DOHH2 (cell line): ENCODE measurements around the gene ANKS3.

ENCODE experiments used
- H3F3A ChIP-seq: fragments of 200-600 bp; sonication (generic), shearing (Covaris generic); 2 replicates; pipeline ENCODE4 v1.6.0; 2016; ENCODE audit warnings: antibody characterized with exemption, mild to moderate bottlenecking; ENCODE audit not compliant: control insufficient read depth, insufficient read depth
- H3K27ac ChIP-seq: fragments of 200-600 bp; sonication (generic); 2 replicates; pipeline ENCODE4 v1.5.1; 2014; ENCODE audit warnings: low read depth, mild to moderate bottlenecking, low read length, moderate library complexity
- H3K27me3 ChIP-seq: fragments of 200-600 bp; sonication (generic); 2 replicates; pipeline ENCODE4 v1.6.1; 2014; ENCODE audit warnings: mild to moderate bottlenecking, low read length, mixed read lengths; ENCODE audit not compliant: control insufficient read depth
- H3K36me3 ChIP-seq: fragments of 200-600 bp; sonication (generic); 2 replicates; pipeline ENCODE4 v1.6.1; 2014; ENCODE audit warnings: mild to moderate bottlenecking, low read length, moderate library complexity, mixed read lengths; ENCODE audit not compliant: control insufficient read depth
- H3K4me1 ChIP-seq: fragments of 200-600 bp; sonication (generic); 2 replicates; pipeline ENCODE4 v1.6.1; 2014; ENCODE audit warnings: mild to moderate bottlenecking, low read length, mixed read lengths; ENCODE audit not compliant: control insufficient read depth
- H3K4me2 ChIP-seq: fragments of 200-600 bp; sonication (generic); 2 replicates; pipeline ENCODE4 v1.6.0; 2014; ENCODE audit warnings: mild to moderate bottlenecking, low read length, moderate library complexity
- H3K4me3 ChIP-seq: fragments of 200-600 bp; sonication (generic); 2 replicates; pipeline ENCODE4 v1.5.1; 2014; ENCODE audit warnings: mild to moderate bottlenecking, low read length, mixed read lengths
- H3K79me2 ChIP-seq: fragments of 200-600 bp; sonication (generic); 2 replicates; pipeline ENCODE4 v1.6.1; 2014; ENCODE audit warnings: mild to moderate bottlenecking, low read length, mixed read lengths; ENCODE audit not compliant: control insufficient read depth
- H3K9me2 ChIP-seq: fragments of 200-600 bp; sonication (generic); replicated peaks from 2 replicates; pipeline ENCODE4 v1.6.1; 2014; ENCODE audit warnings: mild to moderate bottlenecking, low read length, mixed read lengths; ENCODE audit not compliant: control insufficient read depth
- H3K9me3 ChIP-seq: fragments of 200-600 bp; sonication (generic); 2 replicates; pipeline ENCODE4 v1.6.1; 2014; ENCODE audit warnings: antibody characterized with exemption, low read length, mixed read lengths; ENCODE audit not compliant: control insufficient read depth, insufficient read depth
- H4K20me1 ChIP-seq: fragments of 200-600 bp; sonication (generic); 2 replicates; pipeline ENCODE4 v1.6.0; 2014; ENCODE audit warnings: low read depth, mild to moderate bottlenecking, antibody characterized with exemption, low read length, moderate library complexity; ENCODE audit not compliant: control insufficient read depth, insufficient read depth
- EZH2phosphoT487 ChIP-seq: fragments of 200-600 bp; sonication (generic); IDR thresholded peaks from 2 replicates; pipeline ENCODE4 v1.6.1; 2017; ENCODE audit warnings: borderline replicate concordance, mild to moderate bottlenecking, antibody characterized with exemption, low read length, moderate library complexity, mixed read lengths
- TF ChIP-seq, protein P1 (sequence below): fragments of 200-600 bp; sonication (generic); IDR thresholded peaks from one replicate; pipeline ENCODE4 v1.5.1; 2014; ENCODE audit warnings: antibody characterized with exemption, mild to moderate bottlenecking, low read depth, low read length; ENCODE audit not compliant: poor library complexity, severe bottlenecking

ANKS3 gene

DNA sequence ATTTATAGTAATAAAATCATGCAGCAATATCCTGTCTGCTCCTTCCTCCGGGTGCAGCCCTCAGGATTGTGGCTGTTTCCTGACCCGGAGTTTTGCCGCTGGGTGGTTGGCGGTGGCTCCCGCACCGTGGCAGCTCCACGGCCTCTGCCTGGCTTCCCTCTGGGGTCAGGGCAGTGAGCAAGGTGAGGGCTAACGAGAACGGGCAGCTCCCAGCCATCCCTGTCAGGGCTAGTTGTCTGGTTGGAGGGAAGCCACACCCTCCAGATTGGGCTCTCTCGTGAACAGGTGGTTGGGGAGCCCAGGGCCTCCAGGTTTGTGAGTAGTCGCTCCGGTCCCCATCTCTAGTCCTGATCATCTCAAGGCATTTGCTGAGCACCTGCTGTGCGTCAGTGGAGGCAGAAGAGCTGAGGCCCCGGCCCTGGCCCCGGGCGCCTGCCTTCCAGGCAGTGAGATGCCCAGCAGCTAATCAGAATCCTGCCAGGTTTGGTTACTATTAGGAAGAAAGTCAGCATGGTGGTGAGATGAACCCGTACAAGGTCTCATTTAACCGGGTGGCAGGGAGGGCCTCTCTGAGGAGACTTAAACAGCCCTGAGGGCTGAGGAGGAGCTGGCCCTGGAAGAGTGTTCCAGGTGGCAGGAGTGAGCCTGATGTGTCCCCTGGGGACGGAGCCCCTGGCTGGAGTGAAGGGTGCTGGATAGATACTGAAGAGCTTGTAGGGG lies 43.0 kb downstream of the ANKS3 start:
- Histone ChIP-seq H3K4me3 (no peak overlapping the region), H4K20me1 (0 out of 2 replicates have a peak, but pooled peaks cover 4% of the 10 kb centered on the region), H3K9me3 (no peaks in the 10 kb centered on the region), H3K4me2 (no peak overlapping the region), H3K27me3 (no peaks in the 10 kb centered on the region), H3K36me3 (peaks cover 10% of the 10 kb centered on the region), H3K4me1 (peaks cover 15% of the 10 kb centered on the region), H3K9me2 (no peaks in the 10 kb centered on the region), H3F3A (no peaks in the 10 kb centered on the region), H3K27ac (no peak overlapping the region), H3K79me2 (peaks cover 16% of the 10 kb centered on the region)
- TF ChIP-seq EZH2phosphoT487: no peak
- TF ChIP-seq, protein P1, sequence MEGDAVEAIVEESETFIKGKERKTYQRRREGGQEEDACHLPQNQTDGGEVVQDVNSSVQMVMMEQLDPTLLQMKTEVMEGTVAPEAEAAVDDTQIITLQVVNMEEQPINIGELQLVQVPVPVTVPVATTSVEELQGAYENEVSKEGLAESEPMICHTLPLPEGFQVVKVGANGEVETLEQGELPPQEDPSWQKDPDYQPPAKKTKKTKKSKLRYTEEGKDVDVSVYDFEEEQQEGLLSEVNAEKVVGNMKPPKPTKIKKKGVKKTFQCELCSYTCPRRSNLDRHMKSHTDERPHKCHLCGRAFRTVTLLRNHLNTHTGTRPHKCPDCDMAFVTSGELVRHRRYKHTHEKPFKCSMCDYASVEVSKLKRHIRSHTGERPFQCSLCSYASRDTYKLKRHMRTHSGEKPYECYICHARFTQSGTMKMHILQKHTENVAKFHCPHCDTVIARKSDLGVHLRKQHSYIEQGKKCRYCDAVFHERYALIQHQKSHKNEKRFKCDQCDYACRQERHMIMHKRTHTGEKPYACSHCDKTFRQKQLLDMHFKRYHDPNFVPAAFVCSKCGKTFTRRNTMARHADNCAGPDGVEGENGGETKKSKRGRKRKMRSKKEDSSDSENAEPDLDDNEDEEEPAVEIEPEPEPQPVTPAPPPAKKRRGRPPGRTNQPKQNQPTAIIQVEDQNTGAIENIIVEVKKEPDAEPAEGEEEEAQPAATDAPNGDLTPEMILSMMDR: no peak

DNA sequence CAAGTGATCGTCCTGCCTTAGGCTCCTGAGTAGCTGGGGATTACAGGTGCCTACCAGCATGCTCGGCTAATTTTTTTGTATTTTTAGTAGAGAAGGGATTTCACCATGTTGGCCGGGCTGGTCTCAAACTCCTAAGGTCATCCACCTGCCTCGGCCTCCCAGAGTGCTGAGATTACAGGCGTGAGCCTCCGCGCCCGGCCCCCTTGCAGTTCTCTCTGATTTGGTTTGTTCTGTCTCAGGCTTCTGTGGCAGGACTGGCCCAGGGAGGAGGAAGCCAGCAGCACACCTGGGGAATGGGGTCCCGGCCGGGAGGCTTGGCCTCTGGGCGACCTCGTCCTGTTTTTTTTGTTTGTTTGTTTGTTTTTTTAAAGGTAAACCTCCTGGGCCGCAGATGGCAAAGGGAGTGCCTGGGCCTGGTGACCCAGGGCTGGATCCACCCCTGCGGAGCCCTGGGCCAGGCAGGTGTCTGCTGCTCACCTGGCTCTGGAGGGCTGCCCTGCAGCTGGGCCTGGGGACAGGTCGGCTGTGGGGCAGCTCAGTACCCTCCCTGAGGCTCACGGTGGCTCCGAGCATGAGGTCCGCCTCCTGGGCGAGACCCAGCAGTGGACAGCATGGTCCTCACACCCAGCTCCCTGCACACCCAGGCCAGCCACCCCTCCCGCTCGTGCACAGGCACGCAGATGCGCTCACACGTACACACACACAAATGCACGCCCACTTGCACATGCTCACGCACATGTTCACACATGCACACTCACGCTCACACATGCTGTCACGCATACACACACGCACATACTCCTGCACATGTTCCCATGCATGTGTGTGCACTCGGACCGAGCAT lies 44.0 kb downstream of the ANKS3 start:
- no peaks in the 10 kb centered on the region for H3F3A ChIP-seq
- no peak overlapping the region for H3K27ac ChIP-seq
- no peaks in the 10 kb centered on the region for H3K27me3 ChIP-seq
- H3K9me3 ChIP-seq: no peaks in the 10 kb centered on the region
- TF ChIP-seq EZH2phosphoT487: no peak
- TF ChIP-seq, protein P1: no peak
- H3K4me1 ChIP-seq: peaks cover 15% of the 10 kb centered on the region
- H3K9me2 ChIP-seq: no peaks in the 10 kb centered on the region
- H3K4me3 ChIP-seq: no peak overlapping the region
- H3K4me2 ChIP-seq: no peak overlapping the region
- H4K20me1 ChIP-seq: no peaks in the 10 kb centered on the region
- peaks cover 13% of the 10 kb centered on the region for H3K79me2 ChIP-seq
- H3K36me3 ChIP-seq: peaks cover under 1% of the 10 kb centered on the region

DNA sequence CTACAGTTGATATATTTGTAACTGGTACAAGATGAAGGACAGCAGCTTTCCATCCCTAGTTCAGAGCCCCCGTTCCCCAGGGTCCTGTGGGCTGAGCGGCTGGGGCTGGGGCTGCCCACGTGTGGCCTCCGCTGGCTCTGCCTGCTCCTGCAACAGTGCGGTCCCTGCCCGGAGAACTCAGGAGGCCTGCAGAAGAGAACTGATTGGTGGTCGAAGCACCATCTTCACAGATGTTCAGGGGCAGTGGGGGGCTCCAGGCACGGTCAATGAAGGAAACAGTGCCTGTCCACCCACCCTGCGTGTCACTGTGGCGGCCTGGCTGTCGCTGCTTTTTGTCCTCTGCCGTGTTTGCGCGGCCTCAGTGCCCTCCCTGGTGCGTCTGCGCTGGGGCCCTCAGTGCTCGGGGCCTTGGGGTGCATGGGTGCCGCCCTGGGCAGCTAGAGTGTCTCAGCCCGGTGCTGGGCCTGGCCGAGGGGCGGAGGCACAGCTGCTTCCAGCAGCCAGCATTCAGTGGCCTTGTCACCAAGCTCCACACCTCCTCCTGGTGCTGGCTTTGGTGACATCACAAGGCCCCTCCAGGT lies 44.9 kb downstream of the ANKS3 start:
- TF ChIP-seq, protein P1: no peak
- TF ChIP-seq EZH2phosphoT487: no peak
- no peaks in the 10 kb centered on the region for H3K27me3 ChIP-seq
- H3K9me3 ChIP-seq: no peaks in the 10 kb centered on the region
- no peak overlapping the region for H3K27ac ChIP-seq
- no peaks in the 10 kb centered on the region for H3K36me3 ChIP-seq
- H3K4me2 ChIP-seq: no peak overlapping the region
- H3K4me1 ChIP-seq: peaks cover 9% of the 10 kb centered on the region
- H3F3A ChIP-seq: no peaks in the 10 kb centered on the region
- peaks cover 6% of the 10 kb centered on the region for H3K79me2 ChIP-seq
- no peak overlapping the region for H3K4me3 ChIP-seq
- no peaks in the 10 kb centered on the region for H4K20me1 ChIP-seq
- H3K9me2 ChIP-seq: no peaks in the 10 kb centered on the region
